Globus pallidus (tissue), 1 donor: Measurements from ENCODE around the gene GPRC5D.

Source experiments
- DNase-seq: peaks from one replicate; pipeline ENCODE4 v3.0.0-alpha.2; 2015; ENCODE audit warnings: low spot score

Gene GPRC5D

GRCh38 chr12:12952036-12952435 is at the start of gene GPRC5D:
Gene GPRC5D, minus strand, starts transcription at chr12:12952170. Its CDS starts 1,786 bp downstream, at chr12:12950384.
- no peak for DNase-seq

- DNase-seq = no peak
Observed at GRCh38 chr12:13001775-13002040, 49.7 kb upstream of the GPRC5D start.

- peak; percentile 73 for DNase-seq
Observed at GRCh38 chr12:13000925-13001774, 49.2 kb upstream of the GPRC5D start.

DNA sequence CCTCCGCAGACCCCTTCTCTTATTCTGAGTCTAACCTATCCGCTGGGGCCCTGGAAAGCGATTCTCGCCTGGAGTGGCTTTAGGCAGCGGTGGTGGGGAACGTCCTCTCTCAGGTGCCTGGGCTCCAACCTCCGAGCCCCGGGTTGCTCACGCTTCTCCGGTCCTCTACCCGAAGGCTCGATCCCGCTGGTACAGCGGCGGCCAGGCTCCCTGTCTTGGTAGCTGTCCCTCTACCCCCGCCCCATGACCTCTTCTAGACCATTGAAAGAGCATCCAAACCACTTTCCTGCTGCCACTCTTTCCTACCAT is 48.6 kb upstream of the GPRC5D start:
- peak; percentile 59 for DNase-seq

GRCh38 chr12:12999959-13000615 is 48.1 kb upstream of the GPRC5D start, which contains the start of gene HEBP1:
Gene HEBP1, minus strand, starts transcription at chr12:13000265. Its CDS starts 151 bp downstream, at chr12:13000114.
- DNase-seq = peak; percentile 96

DNA sequence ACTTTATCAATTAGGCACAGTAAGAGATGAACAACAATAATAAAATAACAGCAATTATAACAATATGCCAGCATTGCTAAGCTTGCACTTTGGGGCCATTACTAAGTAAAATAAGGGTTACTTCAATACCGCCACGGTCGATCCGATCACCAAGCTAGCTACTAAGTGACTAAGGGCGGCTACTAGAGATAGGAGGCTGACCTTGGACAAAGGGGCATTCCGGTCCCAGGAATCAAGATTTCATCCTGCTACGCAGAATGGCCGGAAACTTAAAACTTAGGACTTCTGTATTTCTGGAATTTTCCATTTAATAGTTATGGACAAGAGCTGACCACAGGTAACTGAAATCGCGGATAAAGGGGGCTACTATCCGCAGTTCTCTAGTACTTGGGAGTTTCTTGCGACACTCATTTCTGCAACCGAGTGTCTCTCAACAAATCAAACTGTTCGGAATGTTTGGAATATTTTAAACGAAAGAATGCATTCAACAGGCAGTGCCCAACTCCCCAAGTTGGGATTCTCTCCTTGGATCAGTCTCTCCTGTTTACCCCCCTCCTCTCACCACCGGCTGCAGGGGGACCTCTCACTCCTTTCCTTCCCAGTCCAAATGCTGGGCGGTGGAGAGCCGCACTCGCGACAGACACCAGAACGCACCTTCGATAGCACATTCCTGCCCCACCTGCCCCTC is 47.4 kb upstream of the GPRC5D start:
- no peak for DNase-seq

- DNase-seq = no peak
Observed at GRCh38 chr12:12998248-12998647, 46.3 kb upstream of the GPRC5D start.

DNA sequence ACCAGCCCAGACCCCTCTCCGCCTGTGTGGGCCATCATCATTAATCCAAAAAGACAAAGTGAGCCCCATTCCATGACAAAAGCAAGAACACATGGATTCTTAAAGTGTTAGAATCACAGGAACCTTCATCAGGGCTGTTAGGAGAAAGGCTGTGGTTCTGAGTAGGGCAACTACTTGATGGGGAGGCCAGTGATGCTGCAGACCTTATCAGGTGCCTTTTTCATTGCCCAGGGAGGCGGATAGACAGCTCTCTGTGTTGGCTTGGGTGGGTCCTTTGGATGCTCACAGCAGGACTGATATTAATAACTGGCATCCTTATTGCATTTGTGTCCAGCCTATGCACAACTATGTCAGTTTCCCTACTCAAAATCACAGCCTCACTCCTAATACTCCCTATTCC is 45.8 kb upstream of the GPRC5D start:
- no peak for DNase-seq

- no peak for DNase-seq
Observed at GRCh38 chr12:12997156-12997555, 45.2 kb upstream of the GPRC5D start.

DNA sequence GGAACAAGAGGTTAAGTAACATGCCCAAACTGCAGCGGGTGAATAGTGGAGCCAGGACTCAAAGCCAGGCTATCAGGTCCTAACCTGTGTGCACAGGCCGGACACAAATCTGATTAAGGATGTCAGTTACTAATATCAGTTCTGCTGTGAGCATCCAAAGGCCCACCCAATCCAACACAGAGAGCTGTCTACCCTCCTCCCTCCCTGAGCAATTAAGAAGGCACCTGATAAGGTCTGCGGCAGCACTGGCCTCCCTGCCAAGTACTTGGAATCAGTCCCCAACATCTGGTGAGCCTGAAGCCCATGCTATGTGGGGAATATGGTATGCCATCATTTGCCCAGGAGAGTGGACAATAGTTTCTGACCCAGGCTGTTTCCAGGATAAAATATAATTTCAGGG is 44.2 kb upstream of the GPRC5D start:
- no peak for DNase-seq

DNA sequence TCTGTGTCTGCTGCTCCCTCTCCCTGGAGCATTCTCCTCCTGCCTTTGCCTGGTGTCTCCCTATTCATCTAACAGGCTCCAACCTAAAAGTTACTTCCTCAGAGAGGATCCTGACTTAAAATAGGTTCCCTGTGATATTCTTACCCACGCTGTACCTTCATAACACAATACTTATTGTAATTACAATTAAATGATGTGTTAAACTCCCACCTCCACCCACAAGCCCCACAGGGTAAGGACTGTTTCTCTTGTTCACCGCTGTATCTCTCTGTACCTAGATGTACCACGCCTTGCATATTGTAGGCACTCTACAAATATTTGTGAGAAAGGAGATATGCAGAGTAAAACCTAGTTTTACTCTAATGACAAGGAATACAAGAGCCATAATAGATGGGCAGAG is 43.1 kb upstream of the GPRC5D start:
- no peak for DNase-seq

GRCh38 chr12:12993367-12993766 is 41.4 kb upstream of the GPRC5D start:
- DNase-seq = no peak

GRCh38 chr12:12992418-12993130 is 40.6 kb upstream of the GPRC5D start:
- DNase-seq = no peak

GRCh38 chr12:12990700-12991468 is 38.9 kb upstream of the GPRC5D start:
- DNase-seq = no peak

DNA sequence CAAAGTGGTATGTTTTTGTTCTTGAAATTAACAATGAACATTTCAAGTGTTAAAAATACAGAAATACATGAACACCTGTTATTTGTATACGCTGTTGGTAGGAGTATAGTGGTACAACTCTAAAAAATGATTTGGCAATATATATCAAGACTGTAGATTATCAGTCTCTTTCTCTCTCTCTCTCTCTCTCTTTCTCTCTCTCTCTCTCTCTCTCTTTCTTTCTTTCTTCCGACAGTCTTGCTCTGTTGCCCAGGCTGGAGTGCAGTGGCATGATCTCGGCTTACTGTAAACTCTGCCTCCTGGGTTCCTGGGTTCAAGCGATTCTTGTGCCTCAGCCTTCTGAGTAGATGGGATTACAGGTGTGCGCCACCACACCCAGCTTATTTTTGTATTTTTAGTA is 35.5 kb upstream of the GPRC5D start:
- DNase-seq = no peak

DNA sequence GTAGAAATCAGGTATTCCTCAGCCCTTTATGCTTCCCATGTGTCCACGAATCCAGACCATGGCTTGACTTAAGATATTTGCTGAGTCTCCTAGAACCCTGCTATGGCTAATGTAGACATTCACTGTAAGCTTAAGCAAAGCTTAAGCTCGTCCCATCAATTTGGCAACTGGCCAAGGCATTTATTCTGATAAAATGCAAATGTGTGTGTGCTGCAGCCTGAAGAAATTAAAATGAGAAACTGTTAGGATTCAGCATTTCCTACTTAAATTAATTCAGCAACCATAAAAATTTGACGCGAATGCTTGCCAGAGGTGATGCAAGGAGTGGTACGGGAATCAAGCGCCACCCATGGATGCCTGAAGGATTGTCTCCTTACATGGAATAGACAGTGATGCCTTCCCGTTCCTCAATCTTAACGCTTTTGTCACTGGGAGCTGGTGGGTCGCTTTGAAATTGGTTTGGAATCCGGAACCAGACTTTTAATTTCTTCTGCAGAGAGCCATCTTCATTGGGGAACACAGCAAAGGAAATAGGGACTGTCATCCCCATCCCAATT is 34.9 kb upstream of the GPRC5D start:
- DNase-seq = no peak

GRCh38 chr12:12985817-12986408 is 33.9 kb upstream of the GPRC5D start:
- DNase-seq = no peak

GRCh38 chr12:12984149-12984548 is 32.2 kb upstream of the GPRC5D start:
- no peak for DNase-seq

DNA sequence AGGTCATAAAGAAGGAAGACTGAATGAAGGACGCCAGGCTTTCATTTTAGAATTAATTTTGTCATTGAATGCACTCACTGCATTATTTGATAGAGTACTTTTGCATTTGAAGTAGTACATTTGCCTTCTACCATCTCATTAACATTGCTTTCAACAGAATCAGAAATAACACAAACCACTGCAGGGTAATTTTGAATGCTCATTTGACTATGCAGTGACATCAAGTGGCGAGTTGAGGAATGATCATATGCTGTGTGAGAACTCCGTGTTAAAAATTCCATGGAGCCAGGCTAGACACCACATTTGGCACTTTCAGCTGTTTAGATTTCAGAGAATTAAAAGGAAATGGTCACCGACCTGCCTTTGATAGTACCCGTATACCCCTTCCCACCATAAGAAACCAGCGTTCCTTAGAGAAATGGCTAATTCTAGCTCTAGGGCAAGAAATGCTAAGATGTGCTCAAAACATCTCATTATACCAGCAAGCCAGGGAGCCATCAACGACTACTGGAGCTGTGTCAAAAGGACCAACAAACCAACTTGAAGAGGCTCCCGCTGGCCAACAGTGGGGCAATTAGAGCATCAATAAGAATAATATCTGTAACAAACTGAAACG is 31.6 kb upstream of the GPRC5D start:
- DNase-seq = peak; percentile 87

DNA sequence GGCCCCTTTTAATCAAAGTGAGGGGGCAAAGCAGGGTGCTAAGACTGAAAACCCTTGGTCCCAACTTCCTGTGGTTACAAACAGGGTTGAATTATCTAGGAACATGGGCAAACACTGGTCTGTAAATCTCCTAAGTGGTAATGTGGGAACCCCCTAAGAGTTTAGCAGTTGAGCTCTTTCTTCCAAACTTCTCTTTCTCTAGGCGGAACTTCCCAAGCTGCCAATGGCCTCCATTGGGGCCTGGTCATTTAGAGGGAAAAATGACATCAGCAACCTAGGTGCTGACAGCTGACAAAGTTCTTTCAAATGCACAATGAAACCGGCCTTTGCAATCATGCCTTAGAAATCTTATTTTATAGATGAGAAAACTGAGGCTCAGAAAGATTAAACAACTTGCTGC is 30.4 kb upstream of the GPRC5D start:
- DNase-seq = no peak
